Measurements from ENCODE around the gene RRP36.

Gene RRP36, protein sequence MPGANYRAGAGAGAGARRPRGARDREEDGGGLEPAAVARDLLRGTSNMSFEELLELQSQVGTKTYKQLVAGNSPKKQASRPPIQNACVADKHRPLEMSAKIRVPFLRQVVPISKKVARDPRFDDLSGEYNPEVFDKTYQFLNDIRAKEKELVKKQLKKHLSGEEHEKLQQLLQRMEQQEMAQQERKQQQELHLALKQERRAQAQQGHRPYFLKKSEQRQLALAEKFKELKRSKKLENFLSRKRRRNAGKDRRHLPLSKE
- long read RNA-seq, donor 1, transcript RRP36-203 (1 exons, 1,005 nt) = minor isoform, 10 of 28 reads
- long read RNA-seq, donor 1, transcript RRP36-201 (7 exons, 1,159 nt) = major isoform, 13 of 28 reads
- long read RNA-seq, donor 1, partial matches to known transcripts = 0 of 28 reads
- long read RNA-seq, donor 1, other reads (novel, unspliced or antisense) = 5 of 28 reads
- long read RNA-seq, donor 2, transcript RRP36-203 (1 exons, 1,005 nt) = minor isoform, 6 of 17 reads
- long read RNA-seq, donor 2, transcript RRP36-201 (7 exons, 1,159 nt) = major isoform, 11 of 17 reads
- long read RNA-seq, donor 2, partial matches to known transcripts = 0 of 17 reads
- long read RNA-seq, donor 2, other reads (novel, unspliced or antisense) = 0 of 17 reads
- long read RNA-seq, donor 3, transcript RRP36-203 (1 exons, 1,005 nt) = major isoform, 12 of 21 reads
- long read RNA-seq, donor 3, transcript RRP36-201 (7 exons, 1,159 nt) = minor isoform, 9 of 21 reads
- long read RNA-seq, donor 3, partial matches to known transcripts = 0 of 21 reads
- long read RNA-seq, donor 3, other reads (novel, unspliced or antisense) = 0 of 21 reads
- long read RNA-seq, donor 4, transcript RRP36-201 (7 exons, 1,159 nt) = minor isoform, 10 of 27 reads
- long read RNA-seq, donor 4, transcript RRP36-203 (1 exons, 1,005 nt) = major isoform, 17 of 27 reads
- long read RNA-seq, donor 4, partial matches to known transcripts = 0 of 27 reads
- long read RNA-seq, donor 4, other reads (novel, unspliced or antisense) = 0 of 27 reads
- long read RNA-seq, donor 5, transcript RRP36-201 (7 exons, 1,159 nt) = major isoform, 13 of 25 reads
- long read RNA-seq, donor 5, transcript RRP36-203 (1 exons, 1,005 nt) = minor isoform, 12 of 25 reads
- long read RNA-seq, donor 5, partial matches to known transcripts = 0 of 25 reads
- long read RNA-seq, donor 5, other reads (novel, unspliced or antisense) = 0 of 25 reads
- long read RNA-seq, donor 6, transcript RRP36-201 (7 exons, 1,159 nt) = major isoform, 8 of 16 reads
- long read RNA-seq, donor 6, transcript RRP36-203 (1 exons, 1,005 nt) = major isoform, 8 of 16 reads
- long read RNA-seq, donor 6, partial matches to known transcripts = 0 of 16 reads
- long read RNA-seq, donor 6, other reads (novel, unspliced or antisense) = 0 of 16 reads
- long read RNA-seq, donor 7, transcript RRP36-203 (1 exons, 1,005 nt) = minor isoform, 20 of 48 reads
- long read RNA-seq, donor 7, transcript RRP36-201 (7 exons, 1,159 nt) = major isoform, 23 of 48 reads
- long read RNA-seq, donor 7, partial matches to known transcripts = 5 of 48 reads
- long read RNA-seq, donor 7, other reads (novel, unspliced or antisense) = 0 of 48 reads
- long read RNA-seq, donor 8, transcript RRP36-201 (7 exons, 1,159 nt) = major isoform, 10 of 18 reads
- long read RNA-seq, donor 8, transcript RRP36-203 (1 exons, 1,005 nt) = minor isoform, 8 of 18 reads
- long read RNA-seq, donor 8, partial matches to known transcripts = 0 of 18 reads
- long read RNA-seq, donor 8, other reads (novel, unspliced or antisense) = 0 of 18 reads

DNA sequence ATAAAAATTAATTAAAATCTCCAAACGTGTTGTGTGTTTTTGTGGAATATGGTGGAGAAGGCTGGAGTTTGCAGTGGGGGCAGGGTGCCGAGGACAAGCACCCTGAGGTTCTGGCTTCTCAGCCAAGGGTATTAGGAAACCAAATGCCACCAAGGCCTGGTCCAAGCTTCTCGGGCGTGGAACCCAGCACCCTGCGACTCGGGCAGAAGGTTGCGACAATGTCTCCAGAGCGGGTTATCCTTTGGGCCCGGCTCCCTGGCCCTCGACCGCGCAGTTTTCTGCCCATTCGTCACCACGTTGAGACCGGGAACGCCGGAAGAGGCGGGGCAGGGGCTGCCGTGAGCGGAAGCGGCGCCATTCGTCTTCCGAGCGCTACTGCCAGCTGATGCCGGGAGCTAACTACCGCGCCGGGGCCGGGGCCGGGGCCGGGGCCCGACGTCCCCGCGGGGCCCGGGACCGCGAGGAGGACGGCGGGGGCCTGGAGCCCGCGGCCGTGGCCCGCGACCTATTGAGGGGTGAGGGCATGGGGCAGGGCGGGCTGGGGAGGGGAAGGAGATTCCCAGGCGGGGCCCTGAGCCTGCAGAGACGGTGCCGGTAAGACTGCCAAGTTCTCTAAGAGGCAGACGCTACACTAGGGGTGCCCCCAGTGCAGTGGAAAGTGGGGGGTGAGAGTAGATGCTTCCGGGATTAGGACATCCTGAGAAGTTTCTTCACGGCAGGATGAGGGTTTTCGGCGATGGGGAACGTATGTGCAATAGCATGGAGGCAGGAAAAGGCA, at the start of gene RRP36:
Gene RRP36 (plus strand): TSS at position 354 of the 778 bp plus-strand sequence. CDS start 32 bp downstream, at position 386.
- DNase-seq = peak; percentile 78

GRCh38 chr6:42971746-42972327, 49.6 kb upstream of the RRP36 start:
- no peak for DNase-seq

- DNase-seq = no peak
Observed at GRCh38 chr6:42973926-42974325, 47.5 kb upstream of the RRP36 start.

DNA sequence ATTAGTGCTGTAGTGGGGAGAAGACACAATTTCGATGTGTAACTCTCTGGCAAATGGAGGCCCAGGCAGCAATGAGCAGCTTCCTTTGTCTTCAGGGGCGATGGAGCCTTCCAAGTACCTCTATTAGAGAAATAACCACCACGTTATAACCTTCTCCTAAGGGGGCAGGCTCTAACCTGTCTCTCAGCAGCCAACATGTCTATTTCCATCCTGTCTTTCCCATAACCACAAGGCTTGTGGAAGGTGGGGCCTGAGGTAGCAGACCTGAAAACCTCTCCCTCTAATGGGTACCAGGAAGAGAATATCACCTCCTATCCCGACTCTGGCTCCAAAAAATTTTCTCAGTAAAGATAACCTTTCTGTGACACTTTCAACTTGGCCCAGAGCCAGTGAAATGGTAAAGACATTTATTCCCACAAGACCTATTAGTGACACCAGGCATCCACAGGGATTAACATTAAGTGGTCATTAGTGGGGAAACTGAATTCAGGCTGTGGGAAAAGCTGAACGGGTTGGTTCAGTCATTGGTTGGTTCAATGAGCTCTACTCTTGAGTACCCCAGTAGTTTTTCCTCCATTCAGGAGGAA, 46.4 kb upstream of the RRP36 start:
- DNase-seq = no peak

DNA sequence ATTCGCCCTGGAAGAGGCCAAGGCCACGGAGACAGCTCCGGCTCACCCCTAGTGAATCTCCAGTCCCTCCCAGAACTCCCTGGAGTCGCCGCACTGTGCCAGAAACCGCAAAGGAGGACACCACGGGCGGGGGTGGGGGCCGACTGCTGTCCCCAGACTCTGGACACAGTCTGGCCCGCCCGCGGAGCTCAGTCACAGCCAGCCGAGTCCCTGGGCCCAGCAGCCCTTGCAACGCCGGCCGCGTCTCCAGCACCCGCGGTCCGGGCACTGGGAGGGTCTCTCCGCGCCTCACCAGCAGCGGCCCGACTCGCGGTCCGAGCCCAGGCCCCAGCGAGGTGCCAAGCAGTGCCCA, 43.0 kb upstream of the RRP36 start:
- DNase-seq = no peak

DNA sequence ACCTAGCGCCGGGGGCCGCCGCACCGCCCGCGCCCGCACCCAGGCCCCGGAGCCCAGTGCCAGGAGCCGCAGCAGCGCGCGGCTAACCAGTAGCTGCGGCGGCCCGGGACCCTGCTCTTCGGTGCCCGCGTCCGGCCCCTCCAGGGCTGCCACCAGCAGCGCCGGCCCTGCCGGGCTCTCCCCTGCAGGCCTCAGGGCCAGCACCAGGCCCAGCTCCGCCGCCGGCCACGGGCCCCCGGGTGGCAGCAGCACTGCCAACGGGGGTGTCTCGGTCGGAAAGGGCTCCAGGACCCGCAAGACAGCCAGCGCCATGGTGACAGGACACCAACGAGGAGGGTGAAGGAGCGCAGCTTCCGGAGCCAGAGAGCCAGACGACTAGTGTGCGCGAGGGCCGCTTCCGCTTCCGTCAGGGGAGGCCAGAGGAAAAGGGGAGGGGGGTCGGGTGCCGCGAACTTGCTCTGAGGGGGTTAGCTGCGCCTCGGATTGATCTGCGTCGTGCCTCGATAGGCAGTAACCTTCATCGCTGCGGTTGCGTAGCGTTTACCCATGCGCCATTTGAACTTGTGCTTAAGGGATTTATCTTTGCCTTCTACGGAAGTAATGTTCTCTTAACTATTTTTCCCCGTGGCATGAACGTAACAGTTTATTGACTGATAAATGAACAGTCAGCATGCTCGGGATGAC, 42.4 kb upstream of the RRP36 start, which contains the start of gene PEX6:
Gene PEX6 (minus strand): TSS at position 343 of the 684 bp plus-strand sequence. CDS start 31 bp downstream, at position 312.
- DNase-seq = peak; percentile 91

DNA sequence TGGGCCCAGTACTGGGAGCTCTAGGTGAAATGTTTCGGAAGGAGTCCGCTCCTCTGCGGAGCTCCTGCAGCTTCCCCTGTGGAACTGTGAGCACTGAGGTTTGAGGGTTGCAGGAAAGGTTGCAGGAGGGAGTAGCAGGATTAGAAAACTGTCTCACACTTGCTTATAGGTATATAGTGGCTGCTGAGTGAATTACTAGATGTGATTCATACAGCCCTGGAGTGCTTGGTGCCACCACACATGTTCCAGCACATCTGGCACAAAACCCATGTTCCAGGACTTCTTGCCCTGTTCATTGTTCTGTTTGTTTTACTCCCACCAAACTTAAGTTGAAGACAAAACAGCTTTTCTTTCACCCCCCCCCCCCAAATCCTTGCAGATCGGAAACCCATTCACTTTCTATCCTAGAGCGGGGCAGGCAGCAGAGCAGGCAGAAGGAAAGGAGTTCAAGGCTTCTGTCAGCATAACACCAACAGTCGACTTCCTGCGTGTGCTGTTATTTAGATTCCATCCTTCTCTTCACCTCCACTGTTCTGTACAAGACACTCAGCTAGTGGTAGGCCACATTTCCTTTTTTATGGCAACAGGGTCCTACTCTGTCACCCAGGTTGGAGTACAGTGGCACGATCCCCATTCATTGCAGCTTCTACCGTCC, 41.8 kb upstream of the RRP36 start:
- DNase-seq = no peak

- no peak for DNase-seq
Observed at GRCh38 chr6:42981836-42982235, 39.6 kb upstream of the RRP36 start.

DNA sequence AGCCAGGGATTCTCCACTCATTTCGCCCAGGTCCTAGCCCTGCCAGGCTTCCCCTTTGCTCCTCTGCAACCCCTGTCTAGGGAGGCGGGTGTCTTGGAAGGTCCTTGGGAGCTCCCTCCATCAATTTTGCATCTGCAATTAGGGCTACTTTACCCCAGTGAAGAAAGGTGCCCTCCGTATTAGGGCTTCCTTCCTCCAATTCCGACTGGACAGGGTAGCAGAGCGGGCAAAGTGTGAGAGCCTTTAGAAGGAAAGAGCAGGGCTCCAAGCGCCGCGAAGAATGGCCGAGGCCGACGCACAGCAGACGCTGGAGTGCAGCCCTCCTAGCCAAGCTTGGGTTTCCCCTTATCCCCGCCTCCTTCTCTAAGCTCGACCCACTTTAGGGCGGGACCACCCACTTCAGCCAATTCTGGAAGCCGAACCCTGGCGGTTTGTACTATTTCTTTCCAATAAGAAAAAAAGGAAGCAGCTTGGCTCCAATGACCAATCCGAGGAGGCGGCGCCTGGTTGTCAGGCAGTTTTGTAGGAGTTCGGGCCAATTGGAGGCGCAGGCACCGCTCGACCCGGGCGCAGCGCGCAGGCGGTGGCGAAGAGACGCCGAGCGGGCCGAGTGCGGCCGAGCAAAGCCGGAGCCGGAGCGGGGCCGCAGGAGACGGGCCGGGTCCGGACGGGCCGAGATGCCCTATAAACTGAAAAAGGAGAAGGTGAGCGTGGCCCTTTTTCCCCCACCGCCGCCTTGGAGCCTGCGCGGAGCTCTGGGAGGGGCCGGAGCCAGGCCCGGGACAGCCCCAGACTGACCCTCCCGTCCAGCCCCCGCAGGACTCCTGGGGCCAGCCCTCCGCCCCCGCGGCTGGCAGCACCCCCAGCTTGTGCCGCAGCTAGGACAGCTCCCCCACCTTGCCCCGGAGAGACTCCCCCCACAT, 37.2 kb upstream of the RRP36 start, which contains the start of gene PPP2R5D:
Gene PPP2R5D (plus strand): TSS at position 570 of the 923 bp plus-strand sequence. CDS start 108 bp downstream, at position 678.
- peak; percentile 91 for DNase-seq

- DNase-seq = peak; percentile 25
Observed at GRCh38 chr6:42984924-42985475, 36.4 kb upstream of the RRP36 start.

- DNase-seq = no peak
Observed at GRCh38 chr6:42987533-42988451, 33.6 kb upstream of the RRP36 start.

DNA sequence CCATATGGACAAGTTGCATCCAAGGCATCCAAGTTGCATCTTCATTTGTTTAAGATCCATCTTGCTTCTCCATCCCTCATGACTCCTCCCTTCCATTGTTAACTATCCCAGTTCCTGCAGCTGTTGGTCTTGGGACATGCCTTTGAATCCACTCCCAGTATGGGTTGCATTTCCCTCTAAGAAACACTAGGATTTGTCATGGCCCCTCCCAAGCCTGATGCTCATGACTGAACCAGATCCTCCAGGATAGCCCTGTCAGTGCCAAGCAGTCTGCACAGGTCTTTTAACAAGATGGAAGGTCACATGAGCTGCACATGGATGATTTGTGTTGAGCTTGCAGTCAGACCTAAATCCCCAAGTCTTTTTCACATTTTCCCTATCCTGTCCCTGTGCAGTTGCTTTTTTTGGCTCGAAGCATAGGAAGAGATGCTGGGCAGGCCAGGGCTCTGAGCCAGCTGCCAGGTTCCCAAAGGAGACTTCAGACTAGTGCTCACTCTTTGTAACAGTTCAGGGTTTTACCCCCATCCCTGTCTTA, 32.9 kb upstream of the RRP36 start:
- no peak for DNase-seq

DNA sequence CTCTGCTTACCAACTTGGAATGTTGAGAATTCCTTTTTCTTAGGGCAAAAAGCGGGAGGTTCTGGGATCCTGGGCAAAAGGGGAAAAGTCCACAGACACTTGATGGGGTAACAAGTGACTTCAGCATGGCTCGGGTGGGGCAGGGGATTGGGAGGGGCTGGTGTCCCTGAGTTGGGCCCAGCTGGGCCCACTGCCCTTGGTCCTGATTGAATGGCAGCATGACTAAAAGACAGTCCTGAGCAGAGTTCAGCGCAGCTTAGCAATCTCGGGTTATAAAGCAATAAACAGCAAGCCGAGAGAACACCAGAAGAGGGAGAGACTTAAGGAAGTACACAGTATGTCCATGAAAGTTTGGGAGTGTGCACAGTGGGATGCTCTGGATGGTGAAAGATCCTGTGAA, 31.5 kb upstream of the RRP36 start:
- no peak for DNase-seq

- DNase-seq = no peak
Observed at GRCh38 chr6:42993445-42993844, 28.0 kb upstream of the RRP36 start.

DNA sequence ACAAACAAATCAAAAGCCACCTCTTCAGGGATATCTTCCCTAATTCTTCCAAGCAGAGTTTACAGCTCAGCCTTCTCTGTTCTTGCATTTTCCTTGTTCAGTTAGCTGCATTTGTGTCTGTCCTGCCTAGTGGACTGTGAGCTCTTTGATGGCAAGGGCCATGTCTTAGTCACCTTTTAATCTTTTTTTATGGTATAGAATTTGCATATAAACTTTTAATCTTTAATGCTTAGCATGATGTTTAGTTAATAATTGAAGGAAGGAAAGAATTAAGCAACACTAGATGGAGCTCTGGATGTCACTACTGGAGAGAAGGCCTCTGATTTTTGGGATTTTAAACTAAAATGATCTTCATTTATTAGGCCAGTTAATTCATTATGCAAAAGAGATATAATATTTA, 24.9 kb upstream of the RRP36 start:
- no peak for DNase-seq
